ENCODE measurements around the gene HEXD.
A peak's percentile ranks its signal among the peaks of the same experiment; 100 is the strongest.
"Not testable (repeated sequence)": the region's sequence is repeated elsewhere in the genome, so short reads cannot be mapped to it uniquely, and the experiment has no call there.

The HEXD gene

DNA sequence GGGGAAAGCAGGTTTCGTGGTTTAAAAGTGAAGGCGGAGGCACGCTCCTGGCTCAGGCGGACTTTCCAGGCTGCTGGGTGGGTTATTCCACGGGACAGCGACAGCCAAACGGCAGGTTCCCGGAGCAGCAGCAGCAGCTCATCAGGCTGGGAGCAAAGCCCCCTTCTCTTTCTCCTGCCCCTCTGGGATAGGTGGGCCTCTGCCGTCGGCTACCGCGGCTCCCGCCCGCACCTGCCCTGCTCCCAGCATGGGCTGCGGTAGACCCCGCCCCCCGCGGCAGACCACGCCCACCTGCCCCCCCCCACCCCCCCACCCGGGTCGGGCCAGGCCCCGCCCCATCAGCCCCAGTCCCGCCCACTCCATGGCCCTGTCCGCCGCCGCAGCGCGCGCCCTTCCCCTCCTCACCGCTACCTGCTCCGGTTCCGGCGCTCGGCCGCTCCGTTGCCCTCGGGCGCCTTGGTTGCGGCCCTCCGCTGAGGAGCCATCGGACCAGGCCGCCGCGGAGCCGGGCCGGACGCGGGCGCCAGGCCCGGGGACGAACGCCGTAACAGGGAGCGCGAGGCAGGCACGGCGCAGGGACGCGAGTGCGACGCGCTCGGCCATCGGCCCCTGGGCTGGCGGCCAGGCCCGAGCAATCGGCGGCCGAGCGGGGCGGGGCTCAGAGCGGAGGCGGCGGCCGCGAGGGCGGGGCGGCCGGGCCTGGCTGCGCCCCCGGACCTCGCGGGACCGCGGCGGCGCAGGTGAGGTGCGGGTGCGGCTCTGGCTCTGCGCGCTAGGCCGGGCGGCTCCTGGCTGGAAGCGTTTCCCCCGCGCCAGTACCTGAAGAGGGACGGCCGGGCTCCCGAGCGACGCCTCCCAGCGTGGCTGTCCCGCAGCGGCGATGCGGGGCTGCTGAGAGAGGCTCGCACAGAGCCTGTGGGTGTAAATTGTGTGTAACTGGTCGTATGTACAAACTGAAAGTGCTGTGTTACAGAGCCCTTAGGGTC, at the start of gene HEXD, which contains the start of gene OGFOD3:
Gene HEXD (plus strand): TSS at position 347 of the 986 bp plus-strand sequence. CDS start 1,453 bp downstream, outside the sequence.
Gene OGFOD3 (minus strand): TSS at position 586 of the 986 bp plus-strand sequence. CDS start 101 bp downstream, at position 485.
- DNase-seq (ENCODE audit: low spot score), result peak; percentile 99
- FAIRE-seq, result peak; percentile 70

DNA sequence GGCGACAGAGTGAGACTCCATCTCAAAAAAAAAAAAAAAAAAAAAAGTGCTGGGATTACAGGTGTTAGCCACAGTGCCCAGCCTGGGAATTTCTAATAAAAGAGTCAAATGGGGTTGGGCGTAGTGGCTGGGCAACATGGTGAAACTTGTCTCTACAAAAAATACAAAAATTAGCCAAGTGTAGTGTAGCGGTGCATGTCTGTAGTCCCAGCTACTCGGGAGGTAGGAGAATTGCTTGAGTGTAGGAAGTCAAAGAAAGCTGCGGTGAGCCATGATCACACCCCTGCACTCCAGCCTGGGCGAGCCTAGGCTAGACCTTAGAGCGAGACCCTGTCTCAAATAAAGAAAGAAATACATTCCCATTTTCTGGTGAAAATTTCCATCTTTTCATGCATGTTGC, 48.9 kb upstream of the HEXD start:
- no peak for DNase-seq (ENCODE audit: low spot score)
- FAIRE-seq, result no peak

GRCh38 chr17:82370471-82371332, 47.4 kb upstream of the HEXD start:
- FAIRE-seq (no peak), DNase-seq (ENCODE audit: low spot score) (no peak)

DNA sequence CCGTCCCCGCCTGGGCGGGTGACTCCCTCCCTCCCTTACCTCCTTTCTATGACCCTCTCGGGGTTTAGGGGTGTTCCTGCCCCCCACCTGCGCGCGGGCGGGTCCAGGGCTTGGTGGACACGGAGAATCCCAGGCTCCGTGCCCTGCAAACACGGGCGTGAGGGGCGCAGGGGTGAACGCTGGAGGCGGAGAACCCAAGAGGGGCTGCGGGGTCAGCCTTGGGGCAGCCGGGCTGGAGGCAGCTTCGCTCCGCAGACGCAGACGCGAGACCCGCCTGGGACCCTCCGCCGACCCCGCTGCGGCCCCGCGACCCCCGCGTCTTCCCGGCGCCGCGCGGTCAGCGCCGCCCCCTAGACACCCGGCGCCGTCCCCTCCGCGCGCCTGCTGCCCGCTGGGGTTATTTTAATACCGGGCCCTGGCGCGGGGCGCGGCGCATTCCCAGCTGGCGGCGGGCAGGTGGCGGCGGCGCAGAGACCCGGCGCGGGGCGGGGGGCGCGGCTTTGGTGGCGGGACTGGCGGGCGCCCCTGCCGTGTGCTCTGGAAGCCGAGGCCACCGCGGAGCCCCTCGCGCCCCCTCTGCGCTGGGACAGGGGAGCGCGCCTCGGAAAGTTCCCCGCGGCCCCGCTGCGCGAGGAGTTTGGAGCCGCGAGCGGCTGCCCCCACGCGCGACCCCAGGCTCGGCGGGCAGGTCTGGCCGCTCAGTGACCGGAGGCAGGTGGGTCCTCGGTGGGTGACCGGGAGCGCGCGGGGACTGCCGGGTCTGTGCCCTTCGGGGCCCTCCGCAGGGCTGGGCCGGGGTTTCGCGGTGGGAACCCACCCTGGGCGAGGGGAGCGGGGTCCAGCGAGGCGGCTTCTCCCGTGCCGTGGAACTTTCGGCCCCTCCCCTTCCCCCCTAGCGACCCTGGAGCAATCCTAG, 46.6 kb upstream of the HEXD start, which contains the start of gene UTS2R:
Gene UTS2R (plus strand): TSS at position 433 of the 916 bp plus-strand sequence. CDS start 2,560 bp downstream, outside the sequence.
- DNase-seq (ENCODE audit: low spot score), result no peak
- no peak for FAIRE-seq

DNA sequence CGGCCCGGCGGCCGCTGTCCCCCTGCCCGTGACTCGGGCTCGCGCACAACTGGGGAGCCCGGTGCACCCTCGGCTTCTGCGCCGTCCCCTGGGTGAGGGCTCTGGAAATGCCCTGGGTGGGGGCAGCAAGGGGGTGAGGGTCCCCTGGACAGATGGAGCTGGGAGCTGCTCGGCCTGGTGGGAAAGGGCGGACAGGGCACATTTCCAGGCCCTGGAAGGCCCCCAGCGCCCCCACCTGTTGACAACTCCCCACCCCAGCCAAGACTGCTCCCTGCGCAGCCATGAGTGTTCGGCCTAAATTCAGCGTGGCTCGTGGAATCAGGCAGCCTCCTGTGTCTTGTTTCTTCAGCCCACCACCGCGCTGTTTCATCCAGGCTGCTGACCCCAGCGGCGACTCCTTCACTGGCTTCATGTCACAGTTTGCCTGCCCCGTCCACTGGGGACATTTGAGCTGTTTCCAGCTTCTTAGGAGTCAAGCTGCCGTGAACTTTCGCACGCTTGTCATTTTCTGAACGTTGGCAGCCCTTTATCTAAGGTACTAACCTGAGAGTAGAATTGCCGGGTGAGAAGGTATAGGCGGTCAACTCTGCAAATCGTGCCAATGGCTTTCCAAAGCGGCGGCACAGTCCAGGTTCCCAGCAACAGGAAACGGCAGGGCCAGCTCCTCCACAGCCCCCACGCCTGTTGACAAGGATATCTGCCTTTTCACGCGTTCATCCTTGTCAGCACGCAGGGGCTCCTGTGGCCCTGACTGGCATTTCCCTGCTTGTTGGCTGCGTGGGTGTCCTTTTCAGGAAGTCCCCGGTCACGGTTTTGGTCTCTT, 45.7 kb upstream of the HEXD start:
- no peak for DNase-seq (ENCODE audit: low spot score)
- FAIRE-seq, result no peak

DNA sequence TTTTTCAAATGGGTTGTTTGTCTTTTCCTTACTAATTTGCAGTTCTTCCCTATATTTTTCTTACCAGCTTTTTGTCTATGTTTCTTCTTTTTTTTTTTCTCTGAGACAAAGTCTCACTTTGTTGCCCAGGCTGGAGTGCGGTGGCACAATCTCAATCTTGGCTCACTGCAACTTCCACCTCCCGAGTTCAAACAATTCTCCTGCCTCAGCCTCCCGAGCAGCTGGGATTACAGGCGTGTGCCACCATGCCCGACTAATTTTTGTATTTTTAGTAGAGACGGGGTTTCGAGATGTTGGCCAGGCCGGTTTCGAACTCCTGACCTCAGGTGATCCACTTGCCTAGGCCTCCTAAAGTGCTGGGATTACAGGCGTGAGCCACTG, 45.1 kb upstream of the HEXD start:
- not testable (repeated sequence) for DNase-seq (ENCODE audit: low spot score); FAIRE-seq

- FAIRE-seq (no peak), DNase-seq (ENCODE audit: low spot score) (no peak)
Observed at GRCh38 chr17:82373731-82374625, 44.2 kb upstream of the HEXD start.

- DNase-seq (ENCODE audit: low spot score) (no peak), FAIRE-seq (no peak)
Observed at GRCh38 chr17:82374626-82375331, 43.4 kb upstream of the HEXD start.

DNA sequence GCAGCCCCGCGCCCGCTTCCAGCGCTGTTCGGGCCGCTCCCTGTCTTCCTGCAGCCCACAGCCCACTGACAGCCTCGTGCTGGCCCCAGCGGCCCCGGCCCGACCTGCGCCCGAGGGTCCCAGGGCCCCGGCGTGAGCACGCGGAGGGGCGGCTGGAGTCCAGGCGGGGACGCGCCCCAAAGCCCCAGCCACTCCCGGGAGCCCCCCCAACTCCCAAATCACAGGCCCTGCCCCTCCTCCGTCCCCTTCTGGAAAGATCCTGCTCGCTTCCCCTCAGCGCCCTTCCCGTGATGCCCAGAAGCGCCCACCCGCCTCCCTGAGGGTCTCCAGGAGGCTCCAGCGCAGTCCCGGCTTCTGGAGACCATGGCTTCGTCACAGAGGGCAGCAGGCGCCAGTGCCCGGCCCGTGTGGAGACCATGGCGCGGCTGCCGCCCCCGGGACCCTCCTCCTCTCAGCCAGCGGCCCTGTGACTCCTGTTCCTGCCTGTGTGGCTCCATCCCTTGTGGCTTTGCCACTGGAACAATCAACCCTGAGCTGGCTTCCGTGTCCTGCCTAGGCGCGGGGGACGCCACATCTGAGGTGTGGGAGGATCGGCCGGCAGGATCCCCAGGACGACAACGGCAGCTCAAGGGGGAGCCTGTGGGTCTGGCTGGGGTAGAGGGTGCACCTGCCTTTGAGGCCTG, 42.6 kb upstream of the HEXD start:
- peak; percentile 70 for FAIRE-seq
- DNase-seq (ENCODE audit: low spot score), result no peak

- no peak for FAIRE-seq
Observed at GRCh38 chr17:82376042-82376730, 42.0 kb upstream of the HEXD start.

DNA sequence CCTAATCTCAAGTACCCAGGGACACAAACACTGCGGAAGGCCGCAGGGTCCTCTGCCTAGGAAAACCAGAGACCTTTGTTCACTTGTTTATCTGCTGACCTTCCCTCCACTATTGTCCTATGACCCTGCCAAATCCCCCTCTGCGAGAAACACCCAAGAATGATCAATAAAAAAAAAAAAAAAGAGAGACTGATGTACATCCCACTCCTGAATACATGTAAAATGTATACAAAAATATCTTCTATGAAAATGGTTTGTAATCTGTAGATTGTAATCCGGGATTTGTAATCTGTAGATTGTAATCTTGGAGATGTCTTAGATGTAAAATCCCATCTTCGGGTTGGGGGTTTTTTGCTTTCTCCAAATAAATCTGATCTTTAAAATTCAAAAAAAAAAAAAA, 40.9 kb upstream of the HEXD start:
- FAIRE-seq; DNase-seq (ENCODE audit: low spot score): not testable (repeated sequence)

More at GRCh38 chr17:82376042-82376730, 42.0 kb upstream of the HEXD start:
- no peak for DNase-seq (ENCODE audit: low spot score)

- FAIRE-seq (peak; percentile 65), DNase-seq (ENCODE audit: low spot score) (no peak)
Observed at GRCh38 chr17:82377924-82378740, 40.0 kb upstream of the HEXD start.

DNA sequence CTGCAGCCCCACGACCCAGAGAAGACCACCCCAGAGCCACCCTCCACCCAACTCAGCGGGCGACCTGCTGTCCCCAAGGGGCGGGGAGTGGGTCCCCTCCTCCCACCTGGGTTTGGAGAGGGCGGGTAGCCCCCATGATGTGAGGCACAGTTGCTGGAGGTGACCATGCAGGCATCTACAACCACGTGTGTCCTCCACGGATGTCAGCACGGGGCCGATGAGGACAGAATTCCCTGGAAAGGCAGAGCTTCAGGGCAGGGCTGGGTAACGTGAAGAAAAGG, 39.5 kb upstream of the HEXD start:
- DNase-seq (ENCODE audit: low spot score), result no peak
- FAIRE-seq, result no peak

GRCh38 chr17:82380860-82381702, 37.1 kb upstream of the HEXD start:
- FAIRE-seq, result peak; percentile 100

DNA sequence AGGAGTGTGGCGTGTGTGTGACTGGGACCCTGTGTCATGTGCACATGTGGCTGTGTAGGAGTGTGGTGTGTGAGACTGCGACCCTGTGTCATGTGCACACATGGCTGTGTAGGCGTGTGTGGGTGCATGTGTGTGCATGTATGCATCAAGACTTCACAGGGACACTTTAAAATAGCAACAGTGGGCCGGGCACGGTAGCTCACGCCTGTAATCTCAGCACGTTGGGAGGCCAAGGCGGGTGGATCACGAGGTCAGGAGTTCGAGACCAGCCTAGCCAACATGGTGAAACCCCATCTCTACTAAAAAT, 36.5 kb upstream of the HEXD start:
- FAIRE-seq; DNase-seq (ENCODE audit: low spot score): not testable (repeated sequence)

More at GRCh38 chr17:82380860-82381702, 37.1 kb upstream of the HEXD start:
- no peak for DNase-seq (ENCODE audit: low spot score)
